Lung (tissue), 12 donors: ENCODE measurements around the gene AJAP1. TPM values are rescaled to one million over a fixed set of nuclear protein-coding genes. Genes with fewer than 3 reads are reported as not detected.

ENCODE experiments used
- ATAC-seq: fragments of 200-7000 bp; cut with Tn5 transposase; one replicate; pipeline ENCODE4 v1.9.1; 2020; ENCODE audit warnings: moderate number of reproducible peaks; ENCODE audit not compliant: insufficient read depth, low FRiP score
- DNase-seq, 3 donors: peaks; one replicate each; pipeline ENCODE4 v3.0.0-alpha.2; 2013 to 2017
- H3K27ac ChIP-seq, 2 donors: one replicate each; pipeline ENCODE4 v1.5.1; 2013; ENCODE audit warnings: mild to moderate bottlenecking in 2 of 2, moderate library complexity in 2 of 2, control low read depth in 1 of 2, inconsistent platforms in 1 of 2, low read depth in 1 of 2, low read length in 1 of 2
- H3K27me3 ChIP-seq, 3 donors: one replicate each; pipeline ENCODE4 v1.5.1; 2013; ENCODE audit warnings: low read length in 2 of 3; ENCODE audit not compliant: control insufficient read depth in 3 of 3, insufficient read depth in 3 of 3
- H3K36me3 ChIP-seq, 4 donors: one replicate each; pipeline ENCODE4 v1.5.1; 2013; ENCODE audit warnings: low read length in 4 of 4, mild to moderate bottlenecking in 1 of 4, moderate library complexity in 1 of 4; ENCODE audit not compliant: control insufficient read depth in 4 of 4, insufficient read depth in 4 of 4
- H3K4me1 ChIP-seq, 5 donors: one replicate each; pipeline ENCODE4 v1.5.1; 2013; ENCODE audit warnings: low read length in 5 of 5, mild to moderate bottlenecking in 2 of 5, moderate library complexity in 1 of 5; ENCODE audit not compliant: control insufficient read depth in 5 of 5, insufficient read depth in 5 of 5
- H3K4me3 ChIP-seq: one replicate; pipeline ENCODE4 v1.5.1; 2013; ENCODE audit warnings: mild to moderate bottlenecking, control low read depth, moderate library complexity
- H3K9ac ChIP-seq, 2 donors: one replicate each; pipeline ENCODE4 v1.5.1; 2013; ENCODE audit warnings: low read length in 2 of 2, control low read depth in 1 of 2; ENCODE audit not compliant: insufficient read depth in 1 of 2
- H3K9me3 ChIP-seq, 4 donors: one replicate each; pipeline ENCODE4 v1.5.1; 2013; ENCODE audit warnings: low read length in 3 of 4, mild to moderate bottlenecking in 1 of 4, moderate library complexity in 1 of 4; ENCODE audit not compliant: control insufficient read depth in 4 of 4, insufficient read depth in 3 of 4
- WGBS, 2 donors: extraction: QIAGEN DNeasy Blood & Tissue Kit; methylation state at CpG; one replicate each; pipeline ENCODE4 v1.1.7; 2013; 5-methylcytosine and 5-hydroxymethylcytosine counted together
- polyA plus RNA-seq, 2 donors: library from polyadenylated mRNA; stranded (reverse); fragments of 200-250 nt; gene quantifications; one replicate each; pipeline ENCODE4 v1.2.1, GENCODE V29; 2013
- total RNA-seq, 2 donors: library from RNA; depleted of rRNA in 1 of 2; stranded (reverse); fragments of >200 nt in 1 of 2; gene quantifications; one replicate each; pipeline ENCODE4 v1.2.1, GENCODE V29; 2014 to 2021
- TF ChIP-seq, protein P1 (sequence below): IDR thresholded peaks from 2 replicates; pipeline ENCODE4 v1.5.1; 2012; ENCODE audit warnings: mild to moderate bottlenecking; ENCODE audit errors: control extremely low read depth, extremely low read depth
- donor health status: control.
- donor health status: control.
- donor health status: Bipolar disorder and iron deficiency.
- donor health status: healthy.
- donor health status: DM: yes; HTN: yes; CAD: no.

AJAP1 gene
- total and polyA plus RNA-seq, 4 donors = 0.05 to 0.77 (median 0.19) TPM

DNA sequence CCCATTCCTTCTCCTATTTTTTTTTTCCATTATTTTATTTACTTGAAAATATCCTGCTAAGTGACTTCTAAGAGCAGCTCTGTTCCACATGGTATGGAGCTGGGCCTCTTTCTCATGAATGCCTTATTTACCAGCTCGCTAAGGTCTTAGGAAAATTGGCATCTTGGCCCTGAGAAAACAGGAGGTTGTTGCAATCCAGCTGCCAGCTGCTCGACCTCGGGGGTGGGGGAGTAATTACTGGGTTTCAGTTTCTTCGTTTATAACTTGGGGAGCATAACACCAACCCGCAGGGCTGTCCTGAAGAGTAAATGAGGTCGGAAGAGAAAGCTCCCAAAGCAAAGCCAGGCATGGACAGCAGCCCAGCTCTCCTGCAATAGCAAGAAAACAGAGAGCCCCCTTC is 176.3 kb downstream of the AJAP1 start:
- peaks cover 0 to 6% (median 0%) of the 10 kb centered on the region in 3 donors for H3K27me3 ChIP-seq
- H3K4me1 ChIP-seq = no peaks in the 10 kb centered on the region
- DNase-seq = peak in 1 of 3 donors; percentile 2
- ATAC-seq = no peak
- H3K4me3 ChIP-seq = no peak overlapping the region
- no peak overlapping the region for H3K9ac ChIP-seq
- TF ChIP-seq, protein P1, sequence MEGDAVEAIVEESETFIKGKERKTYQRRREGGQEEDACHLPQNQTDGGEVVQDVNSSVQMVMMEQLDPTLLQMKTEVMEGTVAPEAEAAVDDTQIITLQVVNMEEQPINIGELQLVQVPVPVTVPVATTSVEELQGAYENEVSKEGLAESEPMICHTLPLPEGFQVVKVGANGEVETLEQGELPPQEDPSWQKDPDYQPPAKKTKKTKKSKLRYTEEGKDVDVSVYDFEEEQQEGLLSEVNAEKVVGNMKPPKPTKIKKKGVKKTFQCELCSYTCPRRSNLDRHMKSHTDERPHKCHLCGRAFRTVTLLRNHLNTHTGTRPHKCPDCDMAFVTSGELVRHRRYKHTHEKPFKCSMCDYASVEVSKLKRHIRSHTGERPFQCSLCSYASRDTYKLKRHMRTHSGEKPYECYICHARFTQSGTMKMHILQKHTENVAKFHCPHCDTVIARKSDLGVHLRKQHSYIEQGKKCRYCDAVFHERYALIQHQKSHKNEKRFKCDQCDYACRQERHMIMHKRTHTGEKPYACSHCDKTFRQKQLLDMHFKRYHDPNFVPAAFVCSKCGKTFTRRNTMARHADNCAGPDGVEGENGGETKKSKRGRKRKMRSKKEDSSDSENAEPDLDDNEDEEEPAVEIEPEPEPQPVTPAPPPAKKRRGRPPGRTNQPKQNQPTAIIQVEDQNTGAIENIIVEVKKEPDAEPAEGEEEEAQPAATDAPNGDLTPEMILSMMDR = no peak
- H3K9me3 ChIP-seq = peaks cover 0 to 12% (median 0%) of the 10 kb centered on the region in 4 donors
- no peaks in the 10 kb centered on the region for H3K36me3 ChIP-seq
- WGBS, 2 donors = 40 to 43% methylated on average over 6 of the region's 6 CpGs
- no peak overlapping the region for H3K27ac ChIP-seq

DNA sequence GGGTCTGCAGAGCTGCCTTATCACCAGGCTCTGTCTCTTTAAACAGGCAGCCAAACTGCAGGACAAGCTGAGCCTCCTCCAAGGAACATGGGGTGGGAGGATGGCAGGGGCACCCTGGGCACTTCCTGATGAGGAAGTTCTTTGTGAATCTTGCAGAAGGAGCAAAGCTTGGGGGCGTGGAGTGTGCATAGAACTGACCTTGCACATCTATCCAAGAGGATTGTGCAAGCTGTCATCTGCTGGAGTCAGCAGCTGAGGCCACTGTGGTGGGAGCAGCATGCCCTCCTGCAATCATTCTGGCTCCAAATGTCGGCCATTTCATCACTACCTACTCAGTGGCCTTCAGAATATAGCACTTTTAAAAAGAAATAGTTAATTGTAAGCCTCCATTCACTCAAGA is 182.2 kb downstream of the AJAP1 start:
- no peak overlapping the region for H3K9ac ChIP-seq
- 31 to 34% methylated on average over 2 of the region's 2 CpGs for WGBS, 2 donors
- peaks cover 0 to 21% (median 0%) of the 10 kb centered on the region in 4 donors for H3K9me3 ChIP-seq
- TF ChIP-seq, protein P1 = no peak
- no peaks in the 10 kb centered on the region for H3K36me3 ChIP-seq
- H3K27ac ChIP-seq = no peak overlapping the region
- DNase-seq (peak in 1 of 3 donors; percentile 21), ATAC-seq (no peak)
- H3K4me3 ChIP-seq = no peak overlapping the region
- H3K4me1 ChIP-seq = no peaks in the 10 kb centered on the region
- peaks cover 0 to 6% (median 0%) of the 10 kb centered on the region in 3 donors for H3K27me3 ChIP-seq

DNA sequence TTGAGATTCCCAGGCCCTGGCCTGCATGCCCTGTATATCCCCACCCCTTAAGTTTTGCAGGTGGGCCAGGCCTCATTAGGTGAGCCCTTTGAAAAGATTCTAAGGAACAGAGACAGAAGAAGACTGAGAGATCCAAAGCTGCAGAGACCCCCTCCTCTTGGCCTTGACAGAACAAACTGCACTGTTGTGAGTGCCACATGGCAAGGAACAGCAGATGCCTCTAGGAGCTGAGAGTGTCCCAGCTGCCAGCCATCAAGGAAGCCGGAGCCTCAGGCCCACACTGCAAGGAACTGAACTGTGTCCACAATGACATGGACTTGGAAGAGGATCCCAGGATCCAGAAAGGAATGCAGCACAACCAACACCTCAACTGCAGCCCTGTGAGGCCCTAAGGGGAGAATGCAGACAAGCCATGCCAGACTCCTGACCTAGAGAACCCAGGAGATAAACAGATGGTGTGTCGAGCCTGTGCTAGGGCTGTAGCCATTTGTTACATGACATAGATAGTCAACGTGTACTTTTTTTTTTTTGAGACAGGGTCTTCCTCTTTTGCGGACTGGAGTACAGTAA is 182.7 kb downstream of the AJAP1 start:
- DNase-seq (peak in 1 of 3 donors; percentile 3), ATAC-seq (no peak)
- peaks cover 0 to 21% (median 0%) of the 10 kb centered on the region in 4 donors for H3K9me3 ChIP-seq
- no peaks in the 10 kb centered on the region for H3K4me1 ChIP-seq
- no peaks in the 10 kb centered on the region for H3K36me3 ChIP-seq
- TF ChIP-seq, protein P1 = no peak
- H3K9ac ChIP-seq = no peak overlapping the region
- WGBS, 2 donors = 54 to 57% methylated on average over 4 of the region's 4 CpGs
- H3K27ac ChIP-seq = no peak overlapping the region
- no peak overlapping the region for H3K4me3 ChIP-seq
- peaks cover 0 to 6% (median 0%) of the 10 kb centered on the region in 3 donors for H3K27me3 ChIP-seq

DNA sequence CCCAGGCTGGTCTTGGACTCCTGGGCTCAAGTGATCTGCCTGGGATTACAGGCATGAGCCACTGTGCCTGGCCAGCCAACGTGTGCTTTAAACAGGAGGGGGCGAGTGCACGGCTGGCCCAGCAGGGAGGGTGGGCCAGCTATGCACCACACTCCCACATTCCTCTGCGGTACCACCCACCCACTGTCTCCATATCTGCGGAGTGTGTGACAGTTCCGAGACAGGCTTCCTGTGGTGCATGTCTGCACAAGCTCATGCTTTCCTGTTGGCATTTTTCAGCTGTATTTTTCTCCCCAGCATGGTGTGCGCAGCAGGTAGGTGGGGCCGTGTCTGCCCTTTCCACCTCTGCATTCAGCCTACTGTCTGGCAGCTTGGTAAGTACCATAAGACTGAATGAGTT is 183.3 kb downstream of the AJAP1 start:
- H3K9ac ChIP-seq = no peak overlapping the region
- DNase-seq (no peak), ATAC-seq (no peak)
- H3K27me3 ChIP-seq = peaks cover 0 to 6% (median 0%) of the 10 kb centered on the region in 3 donors
- H3K36me3 ChIP-seq = no peaks in the 10 kb centered on the region
- no peaks in the 10 kb centered on the region for H3K4me1 ChIP-seq
- H3K4me3 ChIP-seq = no peak overlapping the region
- 32 to 47% methylated on average over 8 of the region's 8 CpGs for WGBS, 2 donors
- TF ChIP-seq, protein P1 = no peak
- no peak overlapping the region for H3K27ac ChIP-seq
- peaks cover 0 to 21% (median 0%) of the 10 kb centered on the region in 4 donors for H3K9me3 ChIP-seq
